Myometrial cell (primary cell): ENCODE results near the gene ATP6V1D. TPM values are rescaled to one million over a fixed set of nuclear protein-coding genes. Genes with fewer than 3 reads are reported as not detected.

Experiments used
- total RNA-seq: library from RNA; depleted of rRNA; stranded (reverse); fragments of >200 nt; gene quantifications from 2 replicates; pipeline ENCODE4 v1.2.3, GENCODE V29; 2015

ATP6V1D gene
- 101 and 110 TPM in 2 replicates for total RNA-seq

DNA sequence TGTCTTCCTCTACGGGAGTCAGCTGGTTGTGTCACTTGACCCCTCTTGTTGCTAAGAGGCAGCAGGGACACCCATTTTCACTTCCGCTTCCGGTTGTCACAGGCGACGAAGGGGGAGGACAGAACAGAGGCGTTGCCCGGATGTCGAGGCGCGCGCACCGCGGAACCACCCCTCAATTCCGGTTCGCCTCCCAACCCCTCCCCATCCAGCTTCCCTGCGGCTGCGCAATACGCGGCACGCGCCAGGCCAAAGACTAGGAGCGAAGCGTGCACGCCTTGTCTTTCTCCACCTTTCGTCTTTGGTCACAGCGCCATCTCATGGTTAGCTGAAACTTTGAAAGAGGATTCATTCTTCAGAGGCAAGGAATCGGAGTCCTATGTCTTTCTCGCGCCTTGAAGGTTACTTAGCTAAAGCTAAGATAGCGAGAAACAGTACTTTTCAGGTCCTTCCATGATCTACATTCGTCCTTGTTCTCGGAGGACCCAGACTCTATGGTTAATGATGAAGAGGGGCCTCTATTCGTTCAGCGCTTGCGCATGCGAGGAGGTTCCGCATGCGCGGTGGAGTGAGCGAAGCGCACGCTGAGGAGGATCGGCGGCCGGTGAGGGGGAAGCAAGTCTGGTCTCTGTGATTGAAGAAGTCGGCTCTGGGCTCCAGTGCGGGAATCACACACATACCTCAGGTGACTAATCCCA, at the start of gene ATP6V1D, which contains the start of gene EIF2S1:
ATP6V1D (minus strand) TSS at position 30 of the 695 bp plus-strand sequence. CDS start 106 bp downstream, outside the sequence.
EIF2S1 (plus strand) TSS at position 554 of the 695 bp plus-strand sequence. CDS start 4,440 bp downstream, outside the sequence.

Other genes with a start within 250 kb of the ATP6V1D start
- not detected in 2 replicates for gene GARIN2, start 170.4 kb downstream of the ATP6V1D start, total RNA-seq
- gene PALS1, start 118.4 kb downstream of the ATP6V1D start, total RNA-seq: 27.1 and 37.4 TPM in 2 replicates
- 198 and 201 TPM in 2 replicates for gene EIF2S1, start 524 bp upstream of the ATP6V1D start, total RNA-seq
- gene PLEK2, start 52.4 kb upstream of the ATP6V1D start, total RNA-seq: 11.9 and 24.8 TPM in 2 replicates
- gene TMEM229B, start 128.9 kb upstream of the ATP6V1D start, total RNA-seq: 0.58 and 0.71 TPM in 2 replicates
- under 0.01 TPM in 1 of 2 replicates, not detected in the other for gene PLEKHH1, start 173.5 kb upstream of the ATP6V1D start, total RNA-seq
- gene PIGH, start 240.5 kb upstream of the ATP6V1D start, total RNA-seq: 6.1 and 12.2 TPM in 2 replicates